OCI-LY1 (cell line): ENCODE results near the gene ZBTB38.

Experiments
- H2AFZ ChIP-seq: fragments of 200-600 bp; sonication (generic), shearing (Covaris generic); 2 replicates; pipeline ENCODE4 v1.6.0; 2014; ENCODE audit warnings: antibody characterized with exemption, mild to moderate bottlenecking, low read length
- H3F3A ChIP-seq: fragments of 200-600 bp; sonication (generic), shearing (Covaris generic); 2 replicates; pipeline ENCODE4 v1.6.0; 2014; ENCODE audit warnings: mild to moderate bottlenecking, antibody characterized with exemption, low read length, moderate library complexity; ENCODE audit not compliant: insufficient read depth
- H3K27ac ChIP-seq: fragments of 200-600 bp; sonication (generic); 2 replicates; pipeline ENCODE4 v1.5.1; 2014; ENCODE audit warnings: low read length, mixed run types, mild to moderate bottlenecking, low read depth; ENCODE audit not compliant: poor library complexity, severe bottlenecking
- H3K27me3 ChIP-seq: fragments of 200-600 bp; sonication (generic); 2 replicates; pipeline ENCODE4 v1.6.0; 2014; ENCODE audit warnings: antibody characterized with exemption, mild to moderate bottlenecking, low read length, moderate library complexity; ENCODE audit not compliant: insufficient read depth
- H3K36me3 ChIP-seq: fragments of 200-600 bp; sonication (generic); 2 replicates; pipeline ENCODE4 v1.6.1; 2014; ENCODE audit warnings: mild to moderate bottlenecking, antibody characterized with exemption, low read length, moderate library complexity, mixed read lengths; ENCODE audit not compliant: insufficient read depth
- H3K4me1 ChIP-seq: fragments of 200-600 bp; sonication (generic); 2 replicates; pipeline ENCODE4 v1.5.1; 2014; ENCODE audit warnings: mild to moderate bottlenecking, low read length, moderate library complexity; ENCODE audit not compliant: insufficient read depth, severe bottlenecking
- H3K4me2 ChIP-seq: fragments of 200-600 bp; sonication (generic), shearing (Covaris generic); 2 replicates; pipeline ENCODE4 v1.6.1; 2014; ENCODE audit warnings: low read length
- H3K4me3 ChIP-seq: fragments of 200-600 bp; sonication (generic); 2 replicates; pipeline ENCODE4 v1.5.1; 2014; ENCODE audit warnings: low read length, low read depth, mild to moderate bottlenecking, mixed read lengths; ENCODE audit not compliant: poor library complexity, severe bottlenecking
- H3K79me2 ChIP-seq: fragments of 200-600 bp; shearing (Covaris generic); 2 replicates; pipeline ENCODE4 v1.6.1; 2016; ENCODE audit warnings: mixed run types, low read length, mixed read lengths; ENCODE audit not compliant: insufficient read depth
- H3K9ac ChIP-seq: fragments of 200-600 bp; sonication (generic), shearing (Covaris generic); 2 replicates; pipeline ENCODE4 v1.6.1; 2014; ENCODE audit warnings: mild to moderate bottlenecking, low read length, mixed read lengths
- H3K9me2 ChIP-seq: fragments of 200-600 bp; sonication (generic), shearing (Covaris generic); 2 replicates; pipeline ENCODE4 v1.6.1; 2014; ENCODE audit warnings: low read depth, mild to moderate bottlenecking, low read length, mixed read lengths
- H3K9me3 ChIP-seq: fragments of 200-600 bp; shearing (Covaris generic); 2 replicates; pipeline ENCODE4 v1.6.1; 2014; ENCODE audit warnings: low read length, mixed read lengths
- H4K20me1 ChIP-seq: fragments of 200-600 bp; sonication (generic), shearing (Covaris generic); 2 replicates; pipeline ENCODE4 v1.6.0; 2016; ENCODE audit warnings: mild to moderate bottlenecking, low read length; ENCODE audit not compliant: insufficient read depth
- CTCF ChIP-seq: fragments of 200-600 bp; sonication (generic), shearing (Covaris generic); IDR thresholded peaks from 2 replicates; pipeline ENCODE4 v1.5.1; 2017; ENCODE audit warnings: mild to moderate bottlenecking, antibody characterized with exemption, low read length, moderate library complexity, mixed read lengths
- EZH2 ChIP-seq: fragments of 200-600 bp; sonication (generic), shearing (Covaris generic); IDR thresholded peaks from 2 replicates; pipeline ENCODE4 v1.8.0; 2017; ENCODE audit warnings: borderline replicate concordance, mixed run types, mild to moderate bottlenecking, antibody characterized with exemption, low read length, moderate library complexity, mixed read lengths

The ZBTB38 gene

GRCh38 chr3:141331377-141332318 lies 36.7 kb upstream of the ZBTB38 start:
- Histone ChIP-seq H3K9me2 (no peaks in the 10 kb centered on the region), H3K4me3 (no peak overlapping the region), H3K27ac (no peak overlapping the region), H3K27me3 (no peaks in the 10 kb centered on the region), H3K36me3 (no peaks in the 10 kb centered on the region), H3F3A (no peaks in the 10 kb centered on the region), H3K9me3 (no peaks in the 10 kb centered on the region), H4K20me1 (no peaks in the 10 kb centered on the region), H3K4me2 (no peak overlapping the region), H3K4me1 (peaks cover 1% of the 10 kb centered on the region), H2AFZ (no peak overlapping the region), H3K9ac (no peak overlapping the region), H3K79me2 (no peaks in the 10 kb centered on the region)
- TF ChIP-seq EZH2, result no peak
- TF ChIP-seq CTCF, result no peak

GRCh38 chr3:141332416-141332815 lies 35.9 kb upstream of the ZBTB38 start:
- TF ChIP-seq EZH2 (no peak), CTCF (no peak)
- H3K9me2 ChIP-seq, result no peaks in the 10 kb centered on the region
- no peak overlapping the region for H3K9ac ChIP-seq
- no peak overlapping the region for H2AFZ ChIP-seq
- H3K79me2 ChIP-seq, result no peaks in the 10 kb centered on the region
- no peaks in the 10 kb centered on the region for H3K27me3 ChIP-seq
- no peaks in the 10 kb centered on the region for H4K20me1 ChIP-seq
- no peak overlapping the region for H3K4me2 ChIP-seq
- H3K4me1 ChIP-seq, result peaks cover 9% of the 10 kb centered on the region
- no peaks in the 10 kb centered on the region for H3K36me3 ChIP-seq
- no peaks in the 10 kb centered on the region for H3K9me3 ChIP-seq
- no peak overlapping the region for H3K4me3 ChIP-seq
- H3F3A ChIP-seq, result no peaks in the 10 kb centered on the region
- no peak overlapping the region for H3K27ac ChIP-seq

- Histone ChIP-seq H3F3A (no peaks in the 10 kb centered on the region), H3K79me2 (no peaks in the 10 kb centered on the region), H3K27ac (no peak overlapping the region), H3K4me2 (no peak overlapping the region), H2AFZ (no peak overlapping the region), H3K27me3 (no peaks in the 10 kb centered on the region), H3K36me3 (no peaks in the 10 kb centered on the region), H3K9ac (no peak overlapping the region), H3K9me2 (no peaks in the 10 kb centered on the region), H3K4me1 (peaks cover 10% of the 10 kb centered on the region), H4K20me1 (no peaks in the 10 kb centered on the region), H3K4me3 (no peak overlapping the region), H3K9me3 (0 out of 2 replicates have a peak, but pooled peaks cover 4% of the 10 kb centered on the region)
- TF ChIP-seq CTCF, result no peak
- TF ChIP-seq EZH2, result no peak
These were observed 34.3 kb upstream of the ZBTB38 start for GRCh38 chr3:141333836-141334626.
